RCC 7860 (cell line): ENCODE results near the gene PCDHA13.
"Not testable (repeated sequence)": the region's sequence is repeated elsewhere in the genome, so short reads cannot be mapped to it uniquely, and the experiment has no call there.

Experiments used
- DNase-seq: peaks from one replicate; pipeline ENCODE4 v3.0.0-alpha.2; 2015; ENCODE audit warnings: low spot score
- FAIRE-seq: peaks from 2 replicates; lab custom pipeline; 2012; peaks lifted over from hg19 to GRCh38; lab: Jason Lieb, UNC

The PCDHA13 gene, protein sequence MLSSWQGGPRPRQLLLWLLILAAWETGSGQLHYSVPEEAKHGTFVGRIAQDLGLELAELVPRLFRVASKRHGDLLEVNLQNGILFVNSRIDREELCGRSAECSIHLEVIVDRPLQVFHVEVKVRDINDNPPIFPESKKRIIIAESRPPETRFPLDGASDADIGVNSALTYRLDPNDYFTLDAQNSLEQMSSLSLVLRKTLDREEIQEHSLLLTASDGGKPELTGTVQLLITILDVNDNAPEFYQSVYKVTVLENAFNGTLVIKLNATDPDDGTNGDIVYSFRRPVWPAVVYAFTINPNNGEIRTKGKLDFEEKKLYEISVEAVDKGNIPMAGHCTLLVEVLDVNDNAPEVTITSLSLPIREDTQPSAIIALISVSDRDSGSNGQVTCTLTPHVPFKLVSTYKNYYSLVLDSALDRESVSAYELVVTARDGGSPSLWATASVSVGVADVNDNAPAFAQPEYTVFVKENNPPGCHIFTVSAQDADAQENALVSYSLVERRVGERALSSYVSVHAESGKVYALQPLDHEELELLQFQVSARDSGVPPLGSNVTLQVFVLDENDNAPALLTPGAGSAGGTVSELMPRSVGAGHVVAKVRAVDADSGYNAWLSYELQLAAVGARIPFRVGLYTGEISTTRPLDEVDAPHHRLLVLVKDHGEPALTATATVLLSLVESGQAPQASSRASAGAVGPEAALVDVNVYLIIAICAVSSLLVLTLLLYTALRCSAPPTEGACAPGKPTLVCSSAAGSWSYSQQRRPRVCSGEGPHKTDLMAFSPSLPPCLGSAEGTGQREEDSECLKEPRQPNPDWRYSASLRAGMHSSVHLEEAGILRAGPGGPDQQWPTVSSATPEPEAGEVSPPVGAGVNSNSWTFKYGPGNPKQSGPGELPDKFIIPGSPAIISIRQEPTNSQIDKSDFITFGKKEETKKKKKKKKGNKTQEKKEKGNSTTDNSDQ

DNA sequence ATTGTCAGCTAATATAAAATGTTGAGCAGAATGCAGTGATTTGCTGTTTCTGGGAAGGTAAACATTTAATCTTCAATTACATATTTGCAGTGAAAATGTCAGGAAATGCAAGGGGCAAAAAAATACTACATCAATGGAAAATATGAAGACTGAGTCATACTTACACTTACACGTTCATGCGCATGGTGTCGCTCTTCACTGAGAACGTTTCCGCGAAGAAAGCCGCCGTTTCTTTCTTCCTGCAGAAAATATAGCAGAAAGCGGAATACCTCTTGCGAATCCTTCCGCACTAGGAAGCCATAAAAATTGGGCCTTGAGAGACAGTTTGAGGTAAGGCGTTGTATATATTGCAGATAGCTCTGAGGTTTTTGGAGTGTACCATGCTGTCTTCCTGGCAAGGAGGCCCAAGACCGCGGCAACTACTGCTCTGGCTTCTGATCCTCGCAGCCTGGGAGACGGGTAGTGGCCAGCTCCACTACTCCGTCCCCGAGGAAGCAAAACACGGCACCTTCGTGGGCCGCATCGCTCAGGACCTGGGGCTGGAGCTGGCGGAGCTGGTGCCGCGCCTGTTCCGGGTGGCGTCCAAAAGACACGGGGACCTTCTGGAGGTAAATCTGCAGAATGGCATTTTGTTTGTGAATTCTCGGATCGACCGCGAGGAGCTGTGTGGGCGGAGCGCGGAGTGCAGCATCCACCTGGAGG is at the start of gene PCDHA13:
Gene PCDHA13 (plus strand): TSS at position 236 of the 702 bp plus-strand sequence. CDS start 145 bp downstream, at position 381.
- no peak for FAIRE-seq
- no peak for DNase-seq

DNA sequence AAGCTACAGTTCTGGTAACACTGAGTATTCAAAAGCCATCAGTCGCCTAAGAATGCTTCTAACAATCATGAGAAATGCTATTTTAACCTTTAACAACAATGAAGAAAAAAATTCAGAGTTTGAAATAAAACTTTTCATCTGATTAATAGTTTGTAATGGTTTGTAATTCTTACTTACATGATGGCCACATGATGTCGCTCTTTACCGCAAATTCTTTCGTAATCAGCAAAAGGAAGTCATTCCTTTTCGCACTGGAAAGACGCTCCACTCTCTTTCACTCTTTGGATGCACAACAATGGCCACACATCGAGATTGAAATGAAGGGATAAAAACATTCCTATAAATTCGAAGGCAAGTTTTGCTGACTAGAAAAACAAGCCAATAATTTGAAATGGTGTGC is 47.9 kb upstream of the PCDHA13 start, which contains the start of gene PCDHA7:
Gene PCDHA7 (plus strand): TSS at position 277 of the 400 bp plus-strand sequence. CDS start 115 bp downstream, at position 392.
- DNase-seq (peak; percentile 4), FAIRE-seq (no peak)

DNA sequence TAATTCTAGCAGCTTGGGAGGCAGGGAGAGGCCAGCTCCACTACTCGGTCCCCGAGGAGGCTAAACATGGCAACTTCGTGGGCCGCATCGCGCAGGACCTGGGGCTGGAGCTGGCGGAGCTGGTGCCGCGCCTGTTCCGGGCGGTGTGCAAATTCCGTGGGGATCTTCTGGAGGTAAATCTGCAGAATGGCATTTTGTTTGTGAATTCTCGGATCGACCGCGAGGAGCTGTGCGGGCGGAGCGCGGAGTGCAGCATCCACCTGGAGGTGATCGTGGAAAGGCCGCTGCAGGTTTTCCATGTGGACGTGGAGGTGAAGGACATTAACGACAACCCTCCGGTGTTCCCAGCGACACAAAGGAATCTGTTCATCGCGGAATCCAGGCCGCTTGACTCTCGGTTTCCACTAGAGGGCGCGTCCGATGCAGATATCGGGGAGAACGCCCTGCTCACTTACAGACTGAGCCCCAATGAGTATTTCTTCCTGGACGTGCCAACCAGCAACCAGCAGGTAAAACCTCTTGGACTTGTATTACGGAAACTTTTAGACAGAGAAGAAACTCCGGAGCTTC is 47.4 kb upstream of the PCDHA13 start:
- DNase-seq, FAIRE-seq: not testable (repeated sequence)

DNA sequence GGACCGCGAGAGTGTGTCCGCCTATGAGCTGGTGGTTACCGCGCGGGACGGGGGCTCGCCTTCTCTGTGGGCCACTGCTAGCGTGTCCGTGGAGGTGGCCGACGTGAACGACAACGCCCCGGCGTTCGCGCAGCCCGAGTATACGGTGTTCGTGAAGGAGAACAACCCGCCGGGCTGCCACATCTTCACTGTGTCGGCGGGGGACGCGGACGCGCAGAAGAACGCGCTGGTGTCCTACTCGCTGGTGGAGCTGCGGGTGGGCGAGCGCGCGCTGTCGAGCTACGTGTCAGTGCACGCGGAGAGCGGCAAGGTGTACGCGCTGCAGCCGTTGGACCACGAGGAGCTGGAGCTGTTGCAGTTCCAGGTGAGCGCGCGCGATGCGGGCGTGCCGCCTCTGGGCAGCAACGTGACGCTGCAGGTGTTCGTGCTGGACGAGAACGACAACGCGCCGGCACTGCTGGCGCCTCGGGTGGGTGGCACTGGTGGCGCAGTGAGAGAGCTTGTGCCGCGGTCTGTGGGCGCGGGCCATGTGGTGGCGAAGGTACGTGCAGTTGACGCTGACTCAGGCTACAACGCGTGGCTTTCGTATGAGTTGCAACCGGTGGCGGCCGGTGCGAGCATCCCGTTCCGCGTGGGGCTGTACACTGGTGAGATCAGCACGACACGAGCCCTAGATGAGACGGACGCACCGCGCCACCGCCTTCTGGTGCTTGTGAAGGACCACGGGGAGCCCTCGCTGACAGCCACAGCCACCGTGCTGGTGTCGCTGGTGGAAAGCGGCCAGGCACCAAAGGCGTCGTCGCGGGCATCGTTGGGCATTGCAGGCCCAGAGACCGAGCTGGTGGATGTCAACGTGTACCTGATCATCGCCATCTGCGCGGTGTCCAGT is 46.1 kb upstream of the PCDHA13 start:
- no peak for DNase-seq
- no peak for FAIRE-seq

DNA sequence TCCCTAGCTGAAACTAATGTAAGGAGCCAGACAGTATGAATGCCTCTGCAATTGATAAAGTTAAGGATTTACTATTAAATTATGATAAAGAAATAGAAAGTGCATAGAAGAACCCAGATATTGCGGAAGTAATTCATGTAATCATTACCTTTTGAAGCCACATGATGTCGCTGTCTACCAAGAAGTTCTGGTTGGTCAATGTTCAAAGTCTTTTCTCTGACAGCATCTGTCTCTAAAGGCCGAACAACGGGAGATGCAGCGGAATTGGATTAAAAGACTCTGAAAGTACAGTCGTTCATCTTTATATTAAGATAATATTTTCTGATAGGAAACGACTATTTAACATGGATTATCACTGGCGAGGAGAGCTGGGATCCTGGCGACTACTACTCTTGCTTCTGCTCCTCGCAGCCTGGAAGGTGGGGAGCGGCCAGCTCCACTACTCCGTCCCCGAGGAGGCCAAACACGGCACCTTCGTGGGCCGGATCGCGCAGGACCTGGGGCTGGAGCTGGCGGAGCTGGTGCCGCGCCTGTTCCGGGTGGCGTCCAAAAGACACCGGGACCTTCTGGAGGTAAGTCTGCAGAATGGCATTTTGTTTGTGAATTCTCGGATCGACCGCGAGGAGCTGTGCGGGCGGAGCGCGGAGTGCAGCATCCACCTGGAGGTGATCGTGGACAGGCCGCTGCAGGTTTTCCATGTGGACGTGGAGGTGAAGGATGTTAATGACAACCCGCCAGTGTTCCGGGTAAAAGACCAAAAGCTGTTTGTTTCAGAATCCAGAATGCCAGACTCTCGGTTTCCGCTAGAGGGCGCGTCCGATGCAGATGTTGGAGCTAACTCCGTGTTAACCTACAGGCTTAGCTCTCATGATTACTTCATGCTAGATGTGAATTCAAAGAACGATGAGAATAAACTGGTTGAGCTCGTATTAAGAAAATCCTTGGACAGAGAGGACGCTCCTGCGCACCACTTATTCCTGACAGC is 40.7 kb upstream of the PCDHA13 start, which contains the start of gene PCDHA8:
Gene PCDHA8 (plus strand): TSS at position 210 of the 985 bp plus-strand sequence. CDS start 135 bp downstream, at position 345.
- DNase-seq (no peak), FAIRE-seq (no peak)

DNA sequence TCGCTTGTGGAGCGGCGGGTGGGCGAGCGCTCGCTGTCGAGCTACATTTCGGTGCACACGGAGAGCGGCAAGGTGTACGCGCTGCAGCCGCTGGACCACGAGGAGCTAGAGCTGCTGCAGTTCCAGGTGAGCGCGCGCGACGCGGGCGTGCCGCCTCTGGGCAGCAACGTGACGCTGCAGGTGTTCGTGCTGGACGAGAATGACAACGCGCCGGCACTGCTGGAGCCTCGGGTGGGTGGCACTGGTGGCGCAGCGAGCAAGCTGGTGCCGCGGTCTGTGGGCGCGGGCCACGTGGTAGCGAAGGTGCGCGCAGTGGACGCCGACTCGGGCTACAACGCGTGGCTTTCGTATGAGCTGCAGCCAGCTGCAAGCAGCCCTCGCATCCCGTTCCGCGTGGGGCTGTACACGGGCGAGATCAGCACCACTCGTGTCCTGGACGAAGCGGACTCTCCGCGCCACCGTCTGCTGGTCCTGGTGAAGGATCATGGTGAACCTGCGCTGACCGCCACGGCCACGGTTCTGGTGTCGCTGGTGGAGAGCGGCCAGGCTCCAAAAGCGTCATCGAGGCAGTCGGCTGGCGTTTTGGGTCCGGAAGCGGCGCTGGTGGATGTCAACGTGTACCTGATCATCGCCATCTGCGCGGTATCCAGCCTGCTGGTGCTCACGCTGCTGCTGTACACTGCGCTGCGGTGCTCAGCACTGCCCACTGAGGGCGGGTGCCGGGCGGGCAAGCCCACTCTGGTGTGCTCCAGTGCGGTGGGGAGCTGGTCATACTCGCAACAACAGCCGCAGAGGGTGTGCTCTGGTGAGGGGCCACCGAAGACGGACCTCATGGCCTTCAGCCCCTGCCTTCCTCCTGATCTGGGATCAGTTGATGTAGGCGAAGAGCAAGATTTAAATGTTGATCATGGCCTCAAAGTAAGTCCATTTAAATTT is 38.9 kb upstream of the PCDHA13 start:
- DNase-seq (no peak), FAIRE-seq (no peak)

DNA sequence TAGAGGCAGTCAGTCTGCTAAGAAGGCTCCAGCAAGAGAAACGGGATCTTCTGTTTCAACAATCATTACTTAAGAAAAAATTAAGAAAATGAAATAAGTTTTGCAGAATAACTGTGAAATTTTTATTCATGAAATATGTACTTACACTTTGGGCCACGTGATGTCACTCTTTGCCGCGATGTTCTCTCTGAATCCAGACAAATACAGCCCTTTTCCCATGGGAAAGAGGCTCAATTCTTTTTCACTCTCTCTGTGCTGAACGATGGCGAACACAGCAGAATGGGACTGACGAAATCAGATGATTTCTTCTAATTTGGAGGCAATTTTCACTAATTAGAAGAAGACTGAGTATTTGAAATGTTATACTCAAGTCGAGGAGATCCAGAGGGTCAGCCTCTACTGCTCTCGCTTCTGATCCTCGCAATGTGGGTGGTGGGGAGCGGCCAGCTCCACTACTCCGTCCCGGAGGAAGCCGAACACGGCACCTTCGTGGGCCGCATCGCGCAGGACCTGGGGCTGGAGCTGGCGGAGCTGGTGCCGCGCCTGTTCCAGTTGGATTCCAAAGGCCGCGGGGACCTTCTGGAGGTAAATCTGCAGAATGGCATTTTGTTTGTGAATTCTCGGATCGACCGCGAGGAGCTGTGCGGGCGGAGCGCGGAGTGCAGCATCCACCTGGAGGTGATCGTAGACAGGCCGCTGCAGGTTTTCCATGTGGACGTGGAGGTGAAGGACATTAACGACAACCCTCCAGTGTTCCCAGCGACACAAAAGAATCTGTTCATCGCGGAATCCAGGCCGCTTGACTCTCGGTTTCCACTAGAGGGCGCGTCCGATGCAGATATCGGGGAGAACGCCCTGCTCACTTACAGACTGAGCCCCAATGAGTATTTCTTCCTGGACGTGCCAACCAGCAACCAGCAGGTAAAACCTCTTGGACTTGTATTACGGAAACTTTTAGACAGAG is 33.5 kb upstream of the PCDHA13 start, which contains the start of gene PCDHA9:
Gene PCDHA9 (plus strand): TSS at position 244 of the 964 bp plus-strand sequence. CDS start 114 bp downstream, at position 358.
- not testable (repeated sequence) for DNase-seq, FAIRE-seq

DNA sequence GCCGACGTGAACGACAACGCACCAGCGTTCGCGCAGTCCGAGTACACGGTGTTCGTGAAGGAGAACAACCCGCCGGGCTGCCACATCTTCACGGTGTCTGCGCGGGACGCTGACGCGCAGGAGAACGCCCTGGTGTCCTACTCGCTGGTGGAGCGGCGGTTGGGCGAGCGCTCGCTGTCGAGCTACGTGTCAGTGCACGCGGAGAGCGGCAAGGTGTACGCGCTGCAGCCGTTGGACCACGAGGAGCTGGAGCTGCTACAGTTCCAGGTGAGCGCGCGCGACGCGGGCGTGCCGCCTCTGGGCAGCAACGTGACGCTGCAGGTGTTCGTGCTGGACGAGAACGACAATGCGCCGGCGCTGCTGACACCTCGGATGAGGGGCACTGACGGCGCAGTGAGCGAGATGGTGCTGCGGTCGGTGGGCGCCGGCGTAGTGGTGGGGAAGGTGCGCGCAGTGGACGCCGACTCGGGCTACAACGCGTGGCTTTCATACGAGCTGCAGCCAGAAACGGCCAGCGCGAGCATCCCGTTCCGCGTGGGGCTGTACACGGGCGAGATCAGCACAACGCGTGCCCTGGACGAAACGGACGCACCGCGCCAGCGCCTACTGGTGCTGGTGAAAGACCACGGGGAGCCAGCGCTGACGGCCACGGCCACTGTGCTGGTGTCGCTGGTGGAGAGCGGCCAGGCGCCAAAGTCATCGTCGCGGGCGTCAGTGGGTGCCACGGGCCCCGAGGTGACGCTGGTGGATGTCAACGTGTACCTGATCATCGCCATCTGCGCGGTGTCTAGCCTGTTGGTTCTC is 31.9 kb upstream of the PCDHA13 start:
- FAIRE-seq, DNase-seq: not testable (repeated sequence)

DNA sequence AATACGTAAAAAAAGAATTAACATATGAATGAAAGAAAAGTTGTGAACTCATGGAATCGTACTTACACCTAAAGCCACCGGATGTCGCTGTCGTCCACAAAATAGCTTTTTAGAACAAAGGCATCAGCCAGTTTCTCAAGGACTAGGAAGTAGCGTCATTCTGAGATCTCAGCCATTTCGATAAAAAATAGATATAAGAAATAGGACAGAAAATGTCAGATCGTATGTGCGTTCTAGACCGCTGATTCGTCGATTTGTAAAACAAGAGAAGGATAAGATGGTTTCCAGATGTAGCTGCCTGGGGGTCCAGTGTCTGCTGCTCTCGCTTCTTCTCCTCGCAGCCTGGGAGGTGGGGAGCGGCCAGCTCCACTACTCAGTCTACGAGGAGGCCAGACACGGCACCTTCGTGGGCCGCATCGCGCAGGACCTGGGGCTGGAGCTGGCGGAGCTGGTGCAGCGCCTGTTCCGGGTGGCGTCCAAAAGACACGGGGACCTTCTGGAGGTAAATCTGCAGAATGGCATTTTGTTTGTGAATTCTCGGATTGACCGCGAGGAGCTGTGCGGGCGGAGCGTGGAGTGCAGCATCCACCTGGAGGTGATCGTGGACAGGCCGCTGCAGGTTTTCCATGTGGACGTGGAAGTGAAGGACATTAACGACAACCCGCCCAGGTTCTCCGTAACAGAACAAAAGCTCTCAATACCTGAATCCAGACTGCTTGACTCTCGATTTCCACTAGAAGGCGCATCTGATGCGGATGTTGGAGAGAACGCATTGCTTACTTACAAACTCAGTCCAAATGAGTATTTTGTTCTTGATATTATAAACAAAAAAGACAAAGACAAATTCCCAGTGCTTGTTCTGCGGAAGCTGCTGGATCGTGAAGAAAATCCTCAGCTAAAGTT is 25.9 kb upstream of the PCDHA13 start, which contains the start of gene PCDHA10:
Gene PCDHA10 (plus strand): TSS at position 126 of the 903 bp plus-strand sequence. CDS start 152 bp downstream, at position 278.
- no peak for FAIRE-seq
- peak; percentile 6 for DNase-seq

DNA sequence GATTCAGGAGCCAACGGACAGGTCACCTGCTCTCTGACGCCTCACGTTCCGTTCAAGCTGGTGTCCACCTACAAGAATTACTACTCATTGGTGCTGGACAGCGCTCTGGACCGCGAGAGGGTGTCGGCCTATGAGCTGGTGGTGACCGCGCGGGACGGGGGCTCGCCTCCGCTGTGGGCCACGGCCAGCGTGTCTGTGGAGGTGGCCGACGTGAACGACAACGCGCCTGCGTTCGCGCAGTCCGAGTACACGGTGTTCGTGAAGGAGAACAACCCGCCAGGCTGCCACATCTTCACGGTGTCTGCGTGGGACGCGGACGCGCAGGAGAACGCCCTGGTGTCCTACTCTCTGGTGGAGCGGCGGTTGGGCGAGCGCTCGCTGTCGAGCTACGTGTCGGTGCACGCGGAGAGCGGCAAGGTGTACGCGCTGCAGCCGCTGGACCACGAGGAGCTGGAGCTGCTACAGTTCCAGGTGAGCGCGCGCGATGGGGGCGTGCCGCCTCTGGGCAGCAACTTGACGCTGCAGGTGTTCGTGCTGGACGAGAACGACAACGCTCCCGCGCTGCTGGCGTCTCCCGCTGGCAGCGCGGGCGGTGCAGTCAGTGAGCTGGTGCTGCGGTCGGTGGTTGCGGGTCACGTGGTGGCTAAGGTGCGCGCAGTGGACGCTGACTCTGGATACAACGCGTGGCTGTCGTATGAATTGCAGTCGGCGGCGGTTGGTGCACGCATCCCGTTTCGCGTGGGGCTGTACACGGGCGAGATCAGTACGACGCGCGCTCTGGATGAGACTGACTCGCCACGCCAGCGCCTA is 24.5 kb upstream of the PCDHA13 start:
- no peak for FAIRE-seq
- no peak for DNase-seq

DNA sequence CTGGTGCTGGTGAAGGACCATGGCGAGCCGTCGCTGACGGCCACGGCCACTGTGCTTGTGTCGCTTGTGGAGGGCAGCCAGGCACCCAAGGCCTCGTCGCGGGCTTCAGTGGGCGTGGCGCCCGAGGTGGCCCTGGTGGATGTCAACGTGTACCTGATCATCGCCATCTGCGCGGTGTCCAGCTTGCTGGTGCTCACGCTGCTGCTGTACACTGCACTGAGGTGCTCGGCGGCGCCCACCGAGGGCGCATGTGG is 24.0 kb upstream of the PCDHA13 start:
- DNase-seq: no peak
- FAIRE-seq: no peak

DNA sequence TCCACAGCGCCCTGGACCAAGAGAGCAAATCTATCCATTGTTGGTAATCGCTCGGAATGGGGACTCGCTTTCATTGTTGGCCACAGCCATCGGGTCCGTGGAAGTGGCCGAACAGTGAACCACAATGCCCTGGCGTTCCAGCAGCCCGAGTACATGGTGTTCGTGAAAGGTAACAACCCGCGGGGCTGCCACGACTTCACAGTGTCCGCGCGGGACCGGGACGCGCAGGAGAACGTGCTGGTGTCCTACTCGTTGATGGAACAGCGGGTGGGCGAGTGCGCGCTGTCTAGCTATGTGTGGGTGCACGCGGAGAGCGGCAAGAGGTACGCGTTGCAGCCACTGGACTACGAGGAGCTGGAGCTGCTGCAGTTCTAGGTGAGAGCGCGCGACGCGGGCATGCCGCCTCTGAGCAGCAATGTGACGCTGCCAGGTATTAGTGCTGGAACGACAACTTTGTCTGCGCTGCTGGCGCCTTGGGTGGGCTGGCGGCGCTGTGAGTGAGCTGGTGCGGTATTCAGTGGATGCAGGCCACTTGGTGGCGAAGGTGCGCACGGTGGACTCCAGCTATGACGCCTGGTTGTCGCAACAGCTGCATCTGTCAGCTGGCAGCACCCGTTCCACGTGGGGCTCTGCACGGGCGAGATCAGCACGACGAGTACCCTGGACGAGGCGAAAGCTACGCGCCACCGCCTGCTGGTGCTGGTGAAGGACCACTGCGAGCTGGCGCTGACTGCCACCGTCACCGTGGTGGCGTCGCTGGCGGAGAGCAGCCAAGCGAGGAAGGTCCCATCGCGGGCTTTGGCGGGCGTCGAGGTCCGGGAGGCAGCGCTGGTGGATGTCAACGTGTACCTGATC is 19.3 kb upstream of the PCDHA13 start:
- FAIRE-seq (no peak), DNase-seq (no peak)
